Fibroblast of mammary gland (primary cell): ENCODE data around the gene NQO2.

Experiments used
- DNase-seq: peaks from one replicate; pipeline ENCODE4 v3.0.0-alpha.2; 2010; ENCODE audit warnings: low read depth
- H3K4me3 ChIP-seq: 2 replicates; pipeline ENCODE4 v1.5.1; 2011; ENCODE audit warnings: low read depth, mild to moderate bottlenecking, low read length, moderate library complexity; ENCODE audit not compliant: control insufficient read depth
- CTCF ChIP-seq: conservative IDR thresholded peaks from 2 replicates; pipeline ENCODE4 v1.5.1; 2011; ENCODE audit warnings: low read depth, low read length, inconsistent platforms; ENCODE audit not compliant: control insufficient read depth, insufficient read depth

The NQO2 gene

GRCh38 chr6:3011592-3011991 is 11.9 kb downstream of the NQO2 start:
- no peak for DNase-seq
- no peak overlapping the region for H3K4me3 ChIP-seq
- TF ChIP-seq CTCF = no peak

GRCh38 chr6:3013486-3013885 is 13.8 kb downstream of the NQO2 start:
- no peak for TF ChIP-seq CTCF
- peak; percentile 51 for DNase-seq
- no peak overlapping the region for H3K4me3 ChIP-seq

- TF ChIP-seq CTCF = no peak
- H3K4me3 ChIP-seq = no peak overlapping the region
These were observed 14.4 kb downstream of the NQO2 start for GRCh38 chr6:3013901-3014674.

GRCh38 chr6:3014675-3015066 is 15.0 kb downstream of the NQO2 start:
- no peak for DNase-seq
- TF ChIP-seq CTCF = no peak
- no peak overlapping the region for H3K4me3 ChIP-seq

More at GRCh38 chr6:3013901-3014674, 14.4 kb downstream of the NQO2 start:
- no peak for DNase-seq

- no peak for TF ChIP-seq CTCF
- H3K4me3 ChIP-seq = no peak overlapping the region
- no peak for DNase-seq
These were observed 15.4 kb downstream of the NQO2 start for GRCh38 chr6:3015144-3015543.

GRCh38 chr6:3016473-3017280 is 17.0 kb downstream of the NQO2 start:
- no peak overlapping the region for H3K4me3 ChIP-seq
- DNase-seq = no peak
- TF ChIP-seq CTCF = no peak
